Measurements from ENCODE around the gene DPF3. TPM values are rescaled to one million over a fixed set of nuclear protein-coding genes. Genes with fewer than 3 reads are reported as not detected.

DPF3 gene
- total and polyA plus RNA-seq, 2 experiments from 2014 or later = 6.8 to 7.9 TPM

DNA sequence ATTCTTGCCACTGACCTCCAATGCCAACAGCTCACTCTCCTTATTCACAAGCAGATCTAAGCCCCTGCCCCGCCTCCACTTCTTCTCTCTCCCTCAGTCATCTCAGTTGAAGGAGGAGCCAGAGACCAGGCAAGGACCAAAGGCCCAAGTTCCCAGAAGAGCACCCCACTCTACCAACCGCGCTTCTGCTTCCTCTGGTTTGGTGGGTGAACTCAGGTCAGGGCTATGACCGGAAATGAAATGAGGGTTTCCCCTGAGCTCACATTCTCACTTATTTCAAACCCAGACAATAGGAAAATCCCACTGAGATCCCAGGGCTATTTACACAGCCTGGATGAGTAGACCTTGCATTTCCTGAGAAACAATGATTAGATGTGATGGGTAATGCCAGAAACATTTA, 9.9 kb downstream of the DPF3 start:
- 83 to 86% methylated on average over 4 of the region's 4 CpGs for WGBS, 2 experiments (ENCODE audit: low coverage in 1 of 2, low lambda C conversion rate in 2 of 2, missing lambda C conversion rate in 2 of 2)
- H3K4me1 ChIP-seq (ENCODE audit: insufficient read depth) = peaks cover 13% of the 10 kb centered on the region
- peaks cover 98% of the 10 kb centered on the region for H3K79me2 ChIP-seq (ENCODE audit: insufficient read depth)
- 0 out of 2 replicates have a peak, but pooled peaks cover 4% of the 10 kb centered on the region for H3F3A ChIP-seq (ENCODE audit: insufficient read depth)
- no peak overlapping the region for H3K4me3 ChIP-seq
- no peak for TF ChIP-seq EZH2phosphoT487 (IDR thresholded peaks at IDR 0.05; ENCODE audit: insufficient read depth, low read depth)
- no peak overlapping the region for H2AFZ ChIP-seq
- in situ Hi-C loops (cut with MboI) = no loop called here
- H3K9me3 ChIP-seq (ENCODE audit: low read depth) = no peaks in the 10 kb centered on the region
- no peak overlapping the region for H3K9ac ChIP-seq
- DNase-seq = peak; percentile 28
- H3K36me3 ChIP-seq (ENCODE audit: low read depth) = 0 out of 2 replicates have a peak, but pooled peaks cover 4% of the 10 kb centered on the region
- peaks cover 4% of the 10 kb centered on the region; the same call in 1 of the 2 replicates for H4K20me1 ChIP-seq (ENCODE audit: insufficient read depth)
- no peaks in the 10 kb centered on the region for H3K27me3 ChIP-seq (replicated peaks; ENCODE audit: insufficient read depth)
- H3K4me2 ChIP-seq (ENCODE audit: unreplicated experiment) = no peak overlapping the region
- no peak overlapping the region for H3K27ac ChIP-seq
- H3K9me2 ChIP-seq (ENCODE audit: insufficient read depth) = no peaks in the 10 kb centered on the region

DNA sequence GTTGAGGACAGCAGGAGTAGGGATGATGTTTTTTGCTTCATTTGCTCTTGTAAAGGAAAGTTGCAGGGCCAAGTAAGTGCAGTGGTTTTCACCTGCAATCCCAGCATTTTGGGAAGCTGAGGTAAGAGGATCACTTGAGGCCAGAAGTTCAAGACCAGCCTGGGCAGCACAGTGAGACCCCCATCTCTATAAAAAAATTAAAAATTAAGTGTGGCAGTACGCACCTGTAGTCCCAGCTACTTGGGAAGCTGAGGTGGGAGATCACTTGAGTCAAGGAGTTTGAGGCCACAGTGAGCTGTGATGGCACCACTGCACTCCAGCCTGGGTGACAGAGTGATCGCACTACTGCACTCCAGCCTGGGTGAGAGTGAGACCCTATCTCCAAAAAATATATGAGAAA, 10.8 kb downstream of the DPF3 start:
- DNase-seq = no peak
- Histone ChIP-seq H3K4me2 (ENCODE audit: unreplicated experiment) (no peak overlapping the region), H3K79me2 (ENCODE audit: insufficient read depth) (peaks cover 98% of the 10 kb centered on the region), H3K9me2 (ENCODE audit: insufficient read depth) (no peaks in the 10 kb centered on the region), H2AFZ (no peak overlapping the region), H3K4me1 (ENCODE audit: insufficient read depth) (peaks cover 4% of the 10 kb centered on the region; the same call in 1 of the 2 replicates), H3K9me3 (ENCODE audit: low read depth) (no peaks in the 10 kb centered on the region), H4K20me1 (ENCODE audit: insufficient read depth) (peaks cover 4% of the 10 kb centered on the region; the same call in 1 of the 2 replicates), H3K36me3 (ENCODE audit: low read depth) (0 out of 2 replicates have a peak, but pooled peaks cover 4% of the 10 kb centered on the region), H3K9ac (no peak overlapping the region), H3F3A (ENCODE audit: insufficient read depth) (0 out of 2 replicates have a peak, but pooled peaks cover 4% of the 10 kb centered on the region), H3K27ac (no peak overlapping the region), H3K4me3 (no peak overlapping the region), H3K27me3 (replicated peaks; ENCODE audit: insufficient read depth) (no peaks in the 10 kb centered on the region)
- TF ChIP-seq EZH2phosphoT487 (IDR thresholded peaks at IDR 0.05; ENCODE audit: insufficient read depth, low read depth) = no peak
- no peak for TF ChIP-seq EZH2 (IDR thresholded peaks at IDR 0.05; ENCODE audit: insufficient read depth, poor library complexity, severe bottlenecking)
- 79 to 87% methylated on average over 2 of the region's 2 CpGs for WGBS, 2 experiments (ENCODE audit: low coverage in 1 of 2, low lambda C conversion rate in 2 of 2, missing lambda C conversion rate in 2 of 2)
- in situ Hi-C loops (cut with MboI) = no loop called here

DNA sequence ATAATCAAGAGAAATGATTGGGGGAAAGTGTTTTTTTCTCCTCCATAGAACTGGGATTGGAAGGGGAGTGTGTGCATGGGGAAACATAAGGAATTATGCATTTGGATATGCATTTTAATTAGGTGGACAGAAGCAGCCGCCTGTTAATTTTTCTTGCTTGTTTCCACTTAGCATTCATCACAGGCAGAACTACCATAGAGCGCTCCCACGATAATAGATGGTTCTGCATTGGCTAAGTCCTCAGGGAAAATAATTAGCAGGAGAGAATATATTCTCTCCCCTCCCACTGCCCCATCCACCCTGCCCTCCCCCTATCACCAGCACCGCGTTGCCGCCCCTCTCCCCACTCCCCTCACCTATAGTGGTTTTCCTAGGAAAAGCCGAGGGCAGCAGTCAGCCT, 11.4 kb downstream of the DPF3 start:
- Histone ChIP-seq H3K4me3 (no peak overlapping the region), H3K27ac (no peak overlapping the region), H3K4me2 (ENCODE audit: unreplicated experiment) (no peak overlapping the region), H3K27me3 (replicated peaks; ENCODE audit: insufficient read depth) (no peaks in the 10 kb centered on the region), H3K79me2 (ENCODE audit: insufficient read depth) (peaks cover 98% of the 10 kb centered on the region), H2AFZ (no peak overlapping the region), H3K9me2 (ENCODE audit: insufficient read depth) (no peaks in the 10 kb centered on the region), H3K9ac (no peak overlapping the region), H4K20me1 (ENCODE audit: insufficient read depth) (peaks cover 4% of the 10 kb centered on the region; the same call in 1 of the 2 replicates), H3K9me3 (ENCODE audit: low read depth) (no peaks in the 10 kb centered on the region), H3K4me1 (ENCODE audit: insufficient read depth) (0 out of 2 replicates have a peak, but pooled peaks cover 3% of the 10 kb centered on the region), H3K36me3 (ENCODE audit: low read depth) (0 out of 2 replicates have a peak, but pooled peaks cover 4% of the 10 kb centered on the region), H3F3A (ENCODE audit: insufficient read depth) (0 out of 2 replicates have a peak, but pooled peaks cover 4% of the 10 kb centered on the region)
- in situ Hi-C loops (cut with MboI) = no loop called here
- no peak for TF ChIP-seq EZH2phosphoT487 (IDR thresholded peaks at IDR 0.05; ENCODE audit: insufficient read depth, low read depth)
- no peak for TF ChIP-seq EZH2 (IDR thresholded peaks at IDR 0.05; ENCODE audit: insufficient read depth, poor library complexity, severe bottlenecking)
- WGBS, 2 experiments (ENCODE audit: low coverage in 1 of 2, low lambda C conversion rate in 2 of 2, missing lambda C conversion rate in 2 of 2) = 64% methylated on average over 7 of the region's 7 CpGs
- no peak for DNase-seq

DNA sequence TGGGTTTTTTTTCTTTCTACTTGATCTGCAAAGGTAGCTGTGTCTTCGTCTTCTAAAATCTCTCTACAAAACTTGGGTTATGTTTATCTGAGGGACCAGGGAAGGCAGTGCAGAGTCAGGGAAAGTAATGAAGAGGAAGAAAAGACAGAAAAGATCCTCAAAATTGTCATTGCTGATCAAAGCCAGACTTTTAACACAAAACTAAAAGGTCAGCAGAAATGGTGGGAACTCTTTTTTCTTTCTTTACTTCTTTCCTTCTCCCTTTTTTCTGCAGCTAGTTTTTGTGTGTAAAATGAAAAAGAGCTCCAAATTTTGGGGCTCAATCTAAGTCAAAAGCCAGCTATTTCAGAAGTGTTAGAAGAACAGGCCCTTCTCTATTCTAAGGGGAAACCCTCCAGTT, 11.9 kb downstream of the DPF3 start:
- no peak for DNase-seq
- 92 to 95% methylated on average over 1 of the region's 1 CpG for WGBS, 2 experiments (ENCODE audit: low coverage in 1 of 2, low lambda C conversion rate in 2 of 2, missing lambda C conversion rate in 2 of 2)
- Histone ChIP-seq H3K4me1 (ENCODE audit: insufficient read depth) (0 out of 2 replicates have a peak, but pooled peaks cover 3% of the 10 kb centered on the region), H3K27me3 (replicated peaks; ENCODE audit: insufficient read depth) (no peaks in the 10 kb centered on the region), H3K36me3 (ENCODE audit: low read depth) (0 out of 2 replicates have a peak, but pooled peaks cover 4% of the 10 kb centered on the region), H2AFZ (no peak overlapping the region), H4K20me1 (ENCODE audit: insufficient read depth) (peaks cover 4% of the 10 kb centered on the region; the same call in 1 of the 2 replicates), H3K9ac (no peak overlapping the region), H3K27ac (no peak overlapping the region), H3K9me2 (ENCODE audit: insufficient read depth) (no peaks in the 10 kb centered on the region), H3K4me3 (no peak overlapping the region), H3F3A (ENCODE audit: insufficient read depth) (0 out of 2 replicates have a peak, but pooled peaks cover 4% of the 10 kb centered on the region), H3K79me2 (ENCODE audit: insufficient read depth) (peaks cover 96% of the 10 kb centered on the region), H3K4me2 (ENCODE audit: unreplicated experiment) (no peak overlapping the region), H3K9me3 (ENCODE audit: low read depth) (no peaks in the 10 kb centered on the region)
- TF ChIP-seq EZH2 (IDR thresholded peaks at IDR 0.05; ENCODE audit: insufficient read depth, poor library complexity, severe bottlenecking) (no peak), EZH2phosphoT487 (IDR thresholded peaks at IDR 0.05; ENCODE audit: insufficient read depth, low read depth) (no peak)
- in situ Hi-C loops (cut with MboI) = no loop called here

All from GM23248 (cell line).